Type B pancreatic cell (in vitro differentiated cells): ENCODE measurements around the gene SLC16A4. TPM values are rescaled to one million over a fixed set of nuclear protein-coding genes. Genes with fewer than 3 reads are reported as not detected.
"Not testable (repeated sequence)": the region's sequence is repeated elsewhere in the genome, so short reads cannot be mapped to it uniquely, and the experiment has no call there.

Experiments
- DNase-seq: peaks from one replicate; pipeline ENCODE4 v3.0.0; 2021; ENCODE audit warnings: mixed read lengths; ENCODE audit not compliant: unreplicated experiment; ENCODE audit errors: extremely low spot score
- H3K27ac Mint-ChIP-seq: 2 replicates; pipeline ENCODE4 v1.8.0; 2021; ENCODE audit warnings: mild to moderate bottlenecking, mixed read lengths
- H3K27me3 Mint-ChIP-seq: 2 replicates; pipeline ENCODE4 v1.8.0; 2021; ENCODE audit warnings: mixed read lengths
- H3K36me3 Mint-ChIP-seq: 2 replicates; pipeline ENCODE4 v1.8.0; 2021; ENCODE audit warnings: mixed read lengths
- H3K4me1 Mint-ChIP-seq: one replicate; pipeline ENCODE4 v1.8.0; 2021; ENCODE audit warnings: mixed read lengths; ENCODE audit not compliant: unreplicated experiment
- H3K4me3 Mint-ChIP-seq: 2 replicates; pipeline ENCODE4 v1.8.0; 2021; ENCODE audit warnings: mild to moderate bottlenecking, mixed read lengths
- H3K9me3 Mint-ChIP-seq: 2 replicates; pipeline ENCODE4 v1.8.0; 2021; ENCODE audit warnings: mixed read lengths
- CTCF ChIP-seq: fragments of 200-600 bp; sonication (generic); conservative IDR thresholded peaks from 2 replicates; pipeline ENCODE4 v1.5.0; 2021; ENCODE audit warnings: antibody characterized with exemption, mild to moderate bottlenecking
- total RNA-seq: library from RNA; stranded (reverse); gene quantifications from 2 replicates; pipeline ENCODE4 v1.2.1, GENCODE V29; 2021; ENCODE audit warnings: low replicate concordance

SLC16A4 gene
- total RNA-seq, 1 donor from 2014 or later, result 2.0 TPM

DNA sequence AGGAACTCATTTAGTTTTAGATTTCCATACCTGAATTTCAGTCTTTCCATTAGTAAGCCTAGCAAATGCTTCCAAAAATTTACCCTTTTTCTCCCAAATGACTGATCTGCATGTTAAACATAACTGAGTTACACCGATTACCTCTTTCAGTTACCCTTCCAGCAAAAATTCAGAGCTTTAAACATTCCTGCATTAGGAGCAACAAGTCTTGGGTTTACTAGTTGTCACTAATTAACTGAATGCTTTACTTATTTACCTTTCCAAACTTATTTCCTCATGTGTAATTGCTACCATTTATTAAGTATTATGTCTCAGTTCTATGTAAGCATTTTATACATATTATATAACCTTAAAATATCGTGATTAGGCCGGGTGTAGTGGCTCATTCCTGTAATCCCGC lies 13.6 kb upstream of the SLC16A4 start:
- no peak overlapping the region for H3K27ac Mint-ChIP-seq

GRCh38 chr1:110403805-110404204 lies 13.0 kb upstream of the SLC16A4 start:
- TF ChIP-seq CTCF, result no peak
- Mint-ChIP-seq H3K4me1 (peaks cover 13% of the 10 kb centered on the region), H3K36me3 (peaks cover 13% of the 10 kb centered on the region), H3K27ac (no peak overlapping the region), H3K27me3 (no peaks in the 10 kb centered on the region), H3K9me3 (no peaks in the 10 kb centered on the region), H3K4me3 (no peak overlapping the region)
- no peak for DNase-seq

More for the DNA sequence above, 13.6 kb upstream of the SLC16A4 start:
- Mint-ChIP-seq H3K9me3 (no peaks in the 10 kb centered on the region), H3K4me3 (no peak overlapping the region), H3K4me1 (peaks cover 13% of the 10 kb centered on the region), H3K27me3 (no peaks in the 10 kb centered on the region), H3K36me3 (peaks cover 13% of the 10 kb centered on the region)
- TF ChIP-seq CTCF, result no peak
- DNase-seq, result no peak

GRCh38 chr1:110396259-110396958 lies 5.6 kb upstream of the SLC16A4 start:
- Mint-ChIP-seq H3K4me1 (peaks cover 19% of the 10 kb centered on the region), H3K36me3 (peaks cover 18% of the 10 kb centered on the region)
- not testable (repeated sequence) for H3K4me3 Mint-ChIP-seq, H3K27ac Mint-ChIP-seq, H3K27me3 Mint-ChIP-seq, H3K9me3 Mint-ChIP-seq, DNase-seq

GRCh38 chr1:110394493-110394820 lies 3.6 kb upstream of the SLC16A4 start:
- H3K4me1 Mint-ChIP-seq, result peaks cover 35% of the 10 kb centered on the region
- H3K27ac Mint-ChIP-seq, result no peak overlapping the region
- peaks cover 18% of the 10 kb centered on the region for H3K36me3 Mint-ChIP-seq
- no peak overlapping the region for H3K4me3 Mint-ChIP-seq
- H3K9me3 Mint-ChIP-seq, result no peaks in the 10 kb centered on the region
- no peak for TF ChIP-seq CTCF
- no peak for DNase-seq
- no peaks in the 10 kb centered on the region for H3K27me3 Mint-ChIP-seq

DNA sequence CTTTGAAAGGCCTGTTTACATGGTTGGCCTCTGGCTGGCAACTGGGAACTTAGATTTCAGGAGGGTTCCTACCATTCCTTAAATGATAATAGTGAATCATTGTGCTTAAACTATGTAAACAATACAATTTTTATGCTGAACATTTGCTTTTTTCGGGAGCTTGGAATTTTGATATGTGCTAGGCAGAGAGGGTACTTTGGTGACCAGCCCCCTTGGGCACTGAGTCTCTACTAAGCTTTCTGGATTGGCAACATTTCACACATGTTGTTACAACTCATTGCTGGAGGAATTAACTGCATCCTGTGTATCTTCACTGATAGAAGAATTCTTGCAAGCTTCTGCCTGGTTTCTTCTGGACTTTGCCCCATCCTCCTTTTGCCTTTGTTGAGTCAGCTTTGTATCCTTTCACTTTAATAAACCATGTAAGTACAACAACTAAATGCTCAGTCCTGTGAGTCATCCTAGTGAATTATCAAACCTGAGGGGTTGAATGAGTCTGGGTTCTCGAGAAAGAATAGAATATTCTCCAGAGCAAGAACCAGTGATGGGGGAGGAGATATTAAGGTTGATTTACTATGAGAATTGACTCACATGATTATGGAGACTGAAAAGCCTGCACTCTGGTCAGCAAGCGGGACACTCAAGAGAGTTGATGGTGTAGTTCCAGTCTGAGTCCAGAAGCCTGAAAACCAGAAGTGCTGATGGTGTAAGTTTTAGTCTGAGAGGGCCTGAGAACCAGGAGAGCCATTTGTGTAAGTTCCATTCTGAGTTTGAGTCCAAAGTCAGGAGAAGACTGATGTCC lies 3.1 kb upstream of the SLC16A4 start:
- Mint-ChIP-seq H3K9me3 (no peaks in the 10 kb centered on the region), H3K4me1 (peaks cover 35% of the 10 kb centered on the region), H3K27me3 (no peaks in the 10 kb centered on the region), H3K27ac (peak overlapping the region; percentile 50), H3K4me3 (no peak overlapping the region), H3K36me3 (peaks cover 18% of the 10 kb centered on the region)
- TF ChIP-seq CTCF, result no peak
- DNase-seq, result no peak

DNA sequence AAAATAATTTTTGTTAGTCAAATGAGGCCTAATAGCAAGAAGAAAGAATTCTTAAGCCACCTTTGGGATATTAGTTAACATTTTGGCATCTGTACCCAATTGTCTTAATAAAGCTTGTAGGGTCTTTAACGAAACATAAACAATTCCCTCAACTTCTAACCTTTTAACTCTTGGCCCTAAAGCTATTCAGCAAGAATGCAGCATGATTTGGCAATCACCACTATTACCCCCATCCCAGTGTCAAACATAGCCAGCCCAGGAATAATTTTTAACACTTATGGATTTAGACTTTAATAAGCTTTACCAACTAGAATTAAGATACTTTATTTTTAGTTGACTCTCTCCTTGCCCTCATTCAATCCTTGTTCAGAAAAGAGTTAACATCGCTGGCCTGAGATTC lies 2.5 kb upstream of the SLC16A4 start:
- peaks cover 16% of the 10 kb centered on the region for H3K36me3 Mint-ChIP-seq
- H3K9me3 Mint-ChIP-seq, result no peaks in the 10 kb centered on the region
- H3K27me3 Mint-ChIP-seq, result no peaks in the 10 kb centered on the region
- no peak for TF ChIP-seq CTCF
- peaks cover 35% of the 10 kb centered on the region for H3K4me1 Mint-ChIP-seq
- H3K4me3 Mint-ChIP-seq, result no peak overlapping the region
- H3K27ac Mint-ChIP-seq, result no peak overlapping the region
- DNase-seq, result no peak
